ENCODE measurements around the gene DSCAM.

DNA sequence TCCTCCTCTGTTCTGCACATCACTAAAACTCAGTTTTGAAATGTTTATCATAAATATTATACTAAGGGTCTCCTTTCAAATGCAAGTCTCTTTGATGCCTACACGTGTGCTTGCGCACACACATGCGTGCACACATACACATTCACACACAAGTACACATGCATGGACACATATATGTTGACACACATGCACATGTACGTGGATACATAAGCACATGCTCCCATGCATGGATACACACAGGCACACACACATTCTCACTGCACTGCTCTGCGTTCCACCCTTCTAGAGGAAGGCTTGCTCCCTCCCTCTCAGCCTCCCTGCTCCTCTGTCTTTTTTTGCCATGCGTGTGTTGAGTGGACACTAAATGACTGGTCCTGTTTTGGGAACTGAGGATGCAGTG is 817.1 kb downstream of the DSCAM start:
- TF ChIP-seq SP1 (IDR thresholded peaks at IDR 0.05; ENCODE audit: low read depth) (no peak), POLR2AphosphoS5 (IDR thresholded peaks at IDR 0.05; ENCODE audit: low read depth, low read length) (no peak), EZH2 (IDR thresholded peaks at IDR 0.05) (no peak), POLR2A (IDR thresholded peaks at IDR 0.05; ENCODE audit: borderline replicate concordance, extremely low read depth, insufficient read depth, insufficient read length) (no peak), ELF1 (IDR thresholded peaks at IDR 0.05; ENCODE audit: borderline replicate concordance, low read depth) (no peak), CEBPB (IDR thresholded peaks at IDR 0.05; ENCODE audit: low read depth) (no peak), EGR1 (IDR thresholded peaks at IDR 0.05; ENCODE audit: low read depth) (no peak), RAD21 (IDR thresholded peaks at IDR 0.05; ENCODE audit: low read depth) (no peak), FOSL1 (IDR thresholded peaks at IDR 0.05; ENCODE audit: low read depth) (no peak), SIN3A (IDR thresholded peaks at IDR 0.05; ENCODE audit: low read depth) (no peak), ZNF274 (IDR thresholded peaks at IDR 0.05; ENCODE audit: low read depth, low read length) (no peak)
- TF ChIP-seq, protein P1, sequence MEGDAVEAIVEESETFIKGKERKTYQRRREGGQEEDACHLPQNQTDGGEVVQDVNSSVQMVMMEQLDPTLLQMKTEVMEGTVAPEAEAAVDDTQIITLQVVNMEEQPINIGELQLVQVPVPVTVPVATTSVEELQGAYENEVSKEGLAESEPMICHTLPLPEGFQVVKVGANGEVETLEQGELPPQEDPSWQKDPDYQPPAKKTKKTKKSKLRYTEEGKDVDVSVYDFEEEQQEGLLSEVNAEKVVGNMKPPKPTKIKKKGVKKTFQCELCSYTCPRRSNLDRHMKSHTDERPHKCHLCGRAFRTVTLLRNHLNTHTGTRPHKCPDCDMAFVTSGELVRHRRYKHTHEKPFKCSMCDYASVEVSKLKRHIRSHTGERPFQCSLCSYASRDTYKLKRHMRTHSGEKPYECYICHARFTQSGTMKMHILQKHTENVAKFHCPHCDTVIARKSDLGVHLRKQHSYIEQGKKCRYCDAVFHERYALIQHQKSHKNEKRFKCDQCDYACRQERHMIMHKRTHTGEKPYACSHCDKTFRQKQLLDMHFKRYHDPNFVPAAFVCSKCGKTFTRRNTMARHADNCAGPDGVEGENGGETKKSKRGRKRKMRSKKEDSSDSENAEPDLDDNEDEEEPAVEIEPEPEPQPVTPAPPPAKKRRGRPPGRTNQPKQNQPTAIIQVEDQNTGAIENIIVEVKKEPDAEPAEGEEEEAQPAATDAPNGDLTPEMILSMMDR (IDR thresholded peaks at IDR 0.05 in 2 of 3, conservative IDR thresholded peaks at IDR 0.05 in 1 of 3; ENCODE audit: borderline replicate concordance in 1 of 3, insufficient read depth in 1 of 3, low read depth in 2 of 3, low read length in 2 of 3), result no peak
- TF ChIP-seq, protein P2, sequence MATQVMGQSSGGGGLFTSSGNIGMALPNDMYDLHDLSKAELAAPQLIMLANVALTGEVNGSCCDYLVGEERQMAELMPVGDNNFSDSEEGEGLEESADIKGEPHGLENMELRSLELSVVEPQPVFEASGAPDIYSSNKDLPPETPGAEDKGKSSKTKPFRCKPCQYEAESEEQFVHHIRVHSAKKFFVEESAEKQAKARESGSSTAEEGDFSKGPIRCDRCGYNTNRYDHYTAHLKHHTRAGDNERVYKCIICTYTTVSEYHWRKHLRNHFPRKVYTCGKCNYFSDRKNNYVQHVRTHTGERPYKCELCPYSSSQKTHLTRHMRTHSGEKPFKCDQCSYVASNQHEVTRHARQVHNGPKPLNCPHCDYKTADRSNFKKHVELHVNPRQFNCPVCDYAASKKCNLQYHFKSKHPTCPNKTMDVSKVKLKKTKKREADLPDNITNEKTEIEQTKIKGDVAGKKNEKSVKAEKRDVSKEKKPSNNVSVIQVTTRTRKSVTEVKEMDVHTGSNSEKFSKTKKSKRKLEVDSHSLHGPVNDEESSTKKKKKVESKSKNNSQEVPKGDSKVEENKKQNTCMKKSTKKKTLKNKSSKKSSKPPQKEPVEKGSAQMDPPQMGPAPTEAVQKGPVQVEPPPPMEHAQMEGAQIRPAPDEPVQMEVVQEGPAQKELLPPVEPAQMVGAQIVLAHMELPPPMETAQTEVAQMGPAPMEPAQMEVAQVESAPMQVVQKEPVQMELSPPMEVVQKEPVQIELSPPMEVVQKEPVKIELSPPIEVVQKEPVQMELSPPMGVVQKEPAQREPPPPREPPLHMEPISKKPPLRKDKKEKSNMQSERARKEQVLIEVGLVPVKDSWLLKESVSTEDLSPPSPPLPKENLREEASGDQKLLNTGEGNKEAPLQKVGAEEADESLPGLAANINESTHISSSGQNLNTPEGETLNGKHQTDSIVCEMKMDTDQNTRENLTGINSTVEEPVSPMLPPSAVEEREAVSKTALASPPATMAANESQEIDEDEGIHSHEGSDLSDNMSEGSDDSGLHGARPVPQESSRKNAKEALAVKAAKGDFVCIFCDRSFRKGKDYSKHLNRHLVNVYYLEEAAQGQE (IDR thresholded peaks at IDR 0.05; ENCODE audit: low read depth), result no peak
- TF ChIP-seq, protein P3, sequence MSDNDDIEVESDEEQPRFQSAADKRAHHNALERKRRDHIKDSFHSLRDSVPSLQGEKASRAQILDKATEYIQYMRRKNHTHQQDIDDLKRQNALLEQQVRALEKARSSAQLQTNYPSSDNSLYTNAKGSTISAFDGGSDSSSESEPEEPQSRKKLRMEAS (IDR thresholded peaks at IDR 0.05), result no peak

All from HCT116 (cell line).